CD1c-positive myeloid dendritic cell (primary cell): Measurements from ENCODE around the gene TAF4.
"Not testable (repeated sequence)": the region's sequence is repeated elsewhere in the genome, so short reads cannot be mapped to it uniquely, and the experiment has no call there.

Source experiments
- DNase-seq: peaks from one replicate; pipeline ENCODE4 v3.0.0-alpha.2; 2016; ENCODE audit errors: extremely low spot score

The TAF4 gene

GRCh38 chr20:62073323-62073722 is 7.6 kb upstream of the TAF4 start:
- no peak for DNase-seq

- not testable (repeated sequence) for DNase-seq
These were observed 6.2 kb upstream of the TAF4 start for GRCh38 chr20:62071669-62072430.

GRCh38 chr20:62069741-62070216 is 4.1 kb upstream of the TAF4 start:
- DNase-seq, result no peak

- DNase-seq, result no peak
These were observed 3.3 kb upstream of the TAF4 start for GRCh38 chr20:62068997-62069396.

- no peak for DNase-seq
These were observed 2.0 kb upstream of the TAF4 start for GRCh38 chr20:62067547-62068260.

DNA sequence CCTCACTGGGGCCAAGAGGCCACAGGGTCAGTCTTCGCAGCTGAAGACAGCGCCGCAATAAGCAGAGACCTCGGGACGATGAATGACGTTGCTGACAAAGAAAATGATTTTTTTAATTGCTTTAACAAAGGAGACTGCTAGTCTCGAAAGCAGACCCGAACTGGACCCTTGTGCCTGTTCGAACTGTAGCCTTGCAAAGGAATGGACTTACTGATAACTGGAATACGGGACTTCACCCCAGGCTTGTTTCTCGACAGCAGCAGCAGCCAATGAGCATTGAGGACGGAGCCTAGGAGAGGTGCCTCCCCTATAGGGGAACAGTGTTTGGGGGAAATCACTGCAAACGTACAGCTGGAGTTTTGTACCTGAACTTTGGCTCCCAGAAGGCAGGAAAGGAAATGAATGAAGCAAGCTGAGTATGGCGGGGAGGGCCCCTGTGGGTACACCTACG is 1.3 kb upstream of the TAF4 start:
- DNase-seq, result no peak

DNA sequence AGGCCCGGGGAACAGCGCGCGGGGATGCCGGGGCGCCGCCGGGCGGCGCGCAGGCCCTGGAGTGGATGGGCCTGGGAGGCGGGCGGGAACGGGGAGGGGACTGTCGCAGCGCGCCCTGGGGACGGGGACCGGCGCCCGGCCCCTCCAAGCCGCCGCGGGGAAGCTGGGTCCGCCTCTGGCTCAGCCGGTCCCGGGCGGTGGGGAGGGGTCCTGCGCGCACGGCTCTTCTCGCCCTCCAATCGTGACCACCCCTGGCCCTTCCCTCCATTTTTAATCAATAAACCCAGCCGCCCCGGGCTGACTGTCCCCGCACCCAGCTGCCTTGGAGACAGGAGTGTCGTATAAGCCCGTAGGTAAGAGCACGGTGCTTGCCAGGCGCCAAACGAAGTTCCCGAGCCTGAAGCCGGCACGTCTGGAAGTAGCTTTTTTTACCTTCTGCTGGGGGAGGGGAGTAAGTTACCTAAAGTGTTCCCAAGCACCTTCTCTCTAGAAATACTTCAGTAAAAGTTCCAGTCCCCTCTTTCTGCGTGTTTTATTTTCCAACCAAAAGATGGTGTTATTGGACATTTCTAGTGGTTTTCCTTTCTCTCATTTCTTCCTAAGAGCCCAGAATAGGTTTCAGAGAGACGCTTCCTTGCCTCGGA is 780 bp upstream of the TAF4 start:
- DNase-seq, result no peak

DNA sequence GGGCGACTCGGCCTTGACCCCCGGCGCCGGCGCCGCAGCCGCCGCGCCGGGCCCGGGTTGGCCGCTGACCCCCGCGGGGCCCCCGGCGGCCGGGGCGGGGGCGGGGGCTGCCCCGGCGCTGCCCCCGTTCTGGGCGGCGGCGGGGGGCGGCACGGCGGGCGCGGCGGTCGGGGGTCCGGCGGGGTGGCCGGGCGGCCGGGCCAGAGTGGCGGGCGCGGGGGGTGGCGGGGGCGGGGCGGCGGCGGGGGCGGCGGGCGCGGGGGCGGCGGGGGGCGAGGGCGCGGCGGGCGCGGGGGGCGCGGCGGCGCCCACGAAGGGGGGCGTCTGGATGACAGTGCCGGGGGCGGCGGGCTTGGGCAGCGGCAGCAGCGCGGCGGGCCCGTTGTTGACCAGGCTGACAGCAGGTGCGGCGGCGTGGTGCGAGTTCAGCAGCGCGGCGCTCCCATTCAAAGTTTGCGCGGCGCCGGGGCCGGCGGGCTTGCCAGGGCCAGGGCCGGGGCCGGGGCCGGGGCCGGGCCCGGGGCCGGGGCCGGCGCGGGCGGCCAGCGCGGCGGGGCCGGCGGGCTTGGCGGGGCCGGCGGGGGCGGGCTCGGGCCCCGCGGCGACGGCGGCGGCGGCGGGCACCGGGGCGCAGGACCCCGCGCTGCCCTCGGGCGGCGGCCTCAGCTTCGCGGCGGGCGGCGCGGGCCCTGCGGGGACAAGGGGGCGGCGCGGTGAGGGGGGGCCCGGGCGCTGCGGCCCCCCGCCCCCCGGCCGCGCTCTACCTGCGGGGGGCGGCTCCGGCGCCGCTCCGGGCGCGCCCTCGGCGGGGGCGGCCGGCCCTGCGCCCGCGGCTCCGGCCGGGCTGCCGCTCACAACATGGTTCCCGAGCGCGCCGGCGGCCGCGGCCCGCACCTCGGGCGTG is 659 bp downstream of the TAF4 start:
- DNase-seq, result no peak

DNA sequence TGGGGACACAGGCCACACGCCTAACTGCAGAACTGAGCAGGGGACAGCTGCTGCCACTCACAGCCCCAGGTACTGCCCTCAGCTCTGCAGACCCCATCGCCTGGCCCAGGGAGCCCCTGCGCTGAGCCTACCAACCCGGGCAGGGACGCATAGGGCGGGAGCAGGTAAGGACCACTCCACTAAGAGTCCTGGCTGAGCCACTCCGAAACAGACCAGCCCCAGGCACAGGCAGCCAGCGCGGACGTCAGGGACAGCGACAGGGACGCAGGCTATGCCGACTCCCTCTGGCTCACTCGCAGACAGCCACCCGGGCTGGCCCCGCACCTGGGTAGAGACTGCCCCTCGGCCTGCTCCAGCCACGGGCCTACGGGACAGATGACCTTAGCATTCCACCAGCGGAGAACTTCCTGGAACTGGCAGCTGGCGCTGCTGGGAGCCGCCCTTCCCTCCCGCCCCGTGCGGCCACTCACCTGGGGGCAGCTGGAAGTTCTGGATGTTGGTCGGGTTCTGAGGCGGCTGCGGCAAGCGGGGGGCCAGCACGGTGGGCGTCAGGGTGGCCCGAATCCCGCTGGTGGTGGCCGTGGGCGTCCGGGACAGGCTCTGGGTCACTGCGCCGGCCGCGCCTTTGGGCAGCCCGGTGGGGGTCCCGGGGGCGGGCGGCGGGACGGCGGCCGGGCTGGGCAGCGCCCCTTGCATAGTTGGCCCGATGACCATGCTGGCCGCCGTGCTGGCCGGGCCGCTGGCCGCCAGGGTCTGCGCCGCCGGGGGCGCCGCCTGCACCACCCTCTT is 1.5 kb downstream of the TAF4 start:
- no peak for DNase-seq

GRCh38 chr20:62063315-62063980 is 2.2 kb downstream of the TAF4 start:
- DNase-seq, result no peak

- no peak for DNase-seq
These were observed 2.9 kb downstream of the TAF4 start for GRCh38 chr20:62062661-62063314.

DNA sequence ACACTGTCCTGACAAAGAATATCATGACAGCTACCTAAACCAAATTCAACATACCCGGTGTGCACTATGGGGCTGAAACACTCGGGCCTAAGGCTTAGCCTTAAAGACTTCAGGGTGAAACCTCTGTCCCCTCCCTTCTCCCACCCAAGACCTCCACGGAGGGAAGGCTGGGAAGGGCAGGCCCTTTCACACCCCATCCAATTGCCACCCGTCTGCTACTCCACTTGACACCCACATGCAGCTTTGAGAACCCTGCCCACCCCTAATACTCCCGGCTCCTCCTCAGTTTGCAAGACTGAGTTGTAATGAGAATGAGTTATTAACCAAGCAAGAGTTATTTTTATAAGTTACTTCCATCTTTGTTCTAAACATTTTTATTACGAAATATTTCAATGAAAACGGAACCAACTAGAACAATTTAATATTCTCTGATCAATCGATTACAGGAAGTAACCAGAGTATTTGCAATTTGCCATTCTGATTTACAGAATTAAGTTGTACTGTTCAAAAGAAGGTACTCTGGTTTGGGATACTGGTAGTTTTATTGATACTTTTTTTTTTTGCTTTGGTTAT is 3.7 kb downstream of the TAF4 start:
- peak; percentile 9 for DNase-seq

DNA sequence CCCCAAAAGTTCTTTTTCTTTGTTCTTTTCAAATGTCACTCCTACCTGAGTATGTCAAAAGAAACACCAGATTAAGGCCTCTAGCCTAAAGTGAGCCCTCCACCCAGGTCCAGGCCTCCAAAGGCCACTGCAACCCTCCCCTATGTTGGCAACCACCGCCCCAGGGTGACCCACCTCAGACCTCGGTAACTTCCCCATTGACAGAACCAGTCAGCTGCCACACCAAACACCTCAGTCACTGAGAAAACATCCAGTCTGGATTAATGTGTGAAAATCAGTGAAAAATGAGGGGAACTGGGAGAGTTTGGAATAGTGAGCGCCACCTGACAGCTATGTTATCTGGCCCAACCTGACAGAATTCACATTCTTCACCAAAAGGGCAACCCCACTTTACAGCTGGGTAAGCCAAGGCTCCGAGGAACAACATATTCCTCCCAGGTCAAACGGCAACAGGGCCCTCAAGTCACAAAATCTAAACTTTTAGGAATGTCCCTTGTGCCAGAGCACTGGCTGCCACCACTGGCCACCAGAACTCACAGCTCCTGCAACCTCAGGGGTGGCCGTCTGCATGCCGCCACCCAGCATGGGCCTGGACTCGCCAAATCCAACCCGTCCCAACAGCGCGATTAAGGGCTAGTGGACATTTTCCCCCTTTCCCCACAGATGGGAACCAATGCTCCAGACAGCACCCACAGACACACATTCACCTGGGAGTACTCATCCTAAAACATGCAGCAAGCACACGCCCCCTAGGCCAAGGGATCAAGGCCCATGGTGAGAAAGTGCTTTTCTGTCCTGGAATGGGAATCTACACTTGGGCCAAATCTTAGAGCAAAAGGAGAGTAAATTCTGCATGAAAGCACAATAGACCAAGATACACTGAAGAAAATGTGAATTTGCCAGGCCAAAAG is 4.8 kb downstream of the TAF4 start:
- DNase-seq, result no peak

DNA sequence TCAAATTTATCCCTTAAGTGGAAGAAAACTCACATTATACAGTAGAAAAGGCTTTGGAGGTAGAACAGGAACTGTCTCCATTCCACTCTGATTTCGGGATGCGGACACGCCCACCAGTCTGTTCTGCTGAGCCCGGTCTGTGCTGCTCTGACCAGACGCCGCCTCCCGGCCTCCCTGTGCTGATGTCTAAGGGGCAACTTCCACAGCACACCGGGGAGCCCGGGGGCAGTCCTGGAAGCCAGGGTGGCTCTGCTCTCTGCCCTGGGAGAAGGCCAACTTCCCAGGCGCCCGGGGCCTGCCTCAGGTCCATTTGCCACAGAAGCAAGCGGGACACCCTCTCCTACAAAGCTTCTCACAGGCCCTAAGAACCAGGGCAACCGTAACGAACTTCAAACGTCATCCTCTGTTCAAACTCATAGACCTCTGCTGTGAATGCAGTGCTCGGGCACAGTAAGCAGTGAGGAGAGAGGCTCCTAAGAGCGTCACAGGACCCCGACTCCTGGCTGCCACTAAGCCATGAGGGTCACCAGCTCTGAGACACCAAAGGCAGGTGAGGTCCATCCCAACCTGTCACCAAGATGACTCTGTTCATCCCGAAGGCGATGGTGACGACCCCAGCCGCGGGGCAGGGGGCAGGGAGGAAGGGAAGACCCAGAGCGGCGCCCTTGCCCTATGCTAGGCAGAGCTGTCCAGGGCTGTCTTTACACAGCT is 5.6 kb downstream of the TAF4 start:
- no peak for DNase-seq

GRCh38 chr20:62059401-62059800 is 6.3 kb downstream of the TAF4 start:
- no peak for DNase-seq

DNA sequence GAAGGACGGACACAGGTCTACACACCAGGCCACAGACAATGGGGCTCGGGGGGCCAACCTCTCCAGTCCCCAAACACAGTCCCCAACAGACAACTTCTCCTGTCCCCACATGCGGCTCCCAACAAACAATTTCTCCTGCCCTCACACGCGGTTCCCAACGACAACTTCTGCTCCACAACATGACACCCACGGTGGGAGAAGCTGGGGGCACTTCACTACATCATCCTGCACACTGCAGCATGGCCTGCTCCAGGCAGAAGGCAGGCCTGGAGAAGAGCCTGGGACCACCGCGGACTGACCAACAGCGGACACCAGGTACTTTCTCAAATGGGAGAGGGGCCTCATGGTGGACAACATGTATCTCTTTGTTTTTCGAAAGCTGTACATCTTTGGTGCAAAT is 6.7 kb downstream of the TAF4 start:
- no peak for DNase-seq

DNA sequence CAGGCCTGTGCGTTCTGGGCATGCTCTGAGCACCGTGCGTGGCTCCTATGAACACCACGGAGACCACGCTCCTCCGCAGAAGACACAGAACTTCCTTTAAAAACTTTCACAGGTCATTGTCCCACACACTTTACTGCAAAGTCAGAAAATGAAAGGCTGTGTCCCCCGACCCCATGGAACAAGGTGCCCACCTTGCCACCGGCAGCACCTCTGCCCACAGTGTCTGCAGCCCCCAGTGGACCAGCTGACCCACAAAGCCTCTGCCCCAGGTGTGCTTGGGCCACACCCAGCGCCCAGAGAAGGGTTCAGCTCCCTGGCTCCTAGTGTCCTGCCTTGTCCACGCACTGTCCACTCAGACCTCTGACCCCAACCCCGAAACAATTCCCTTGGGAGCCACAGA is 8.7 kb downstream of the TAF4 start:
- DNase-seq, result no peak

DNA sequence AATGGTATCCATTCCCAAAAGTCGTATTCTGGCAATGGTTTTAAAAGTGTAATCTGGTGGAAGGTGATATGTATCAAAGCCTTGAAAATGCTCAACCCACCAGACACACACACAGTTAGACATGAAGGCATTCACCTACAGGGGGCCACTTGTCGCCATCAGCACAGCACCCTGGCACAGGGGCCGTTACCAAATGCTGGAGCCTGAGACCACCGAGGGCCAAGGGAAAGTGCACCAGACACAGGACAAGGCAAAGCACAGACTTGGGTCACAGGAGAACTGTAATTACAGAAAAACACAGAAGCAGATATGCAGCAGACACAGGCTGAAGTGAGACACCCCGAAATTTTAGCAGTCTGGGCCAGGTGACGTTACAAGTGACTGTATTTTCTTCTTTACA is 9.3 kb downstream of the TAF4 start:
- no peak for DNase-seq
